ENCODE measurements around the gene ANKRD13B.

ANKRD13B gene

DNA sequence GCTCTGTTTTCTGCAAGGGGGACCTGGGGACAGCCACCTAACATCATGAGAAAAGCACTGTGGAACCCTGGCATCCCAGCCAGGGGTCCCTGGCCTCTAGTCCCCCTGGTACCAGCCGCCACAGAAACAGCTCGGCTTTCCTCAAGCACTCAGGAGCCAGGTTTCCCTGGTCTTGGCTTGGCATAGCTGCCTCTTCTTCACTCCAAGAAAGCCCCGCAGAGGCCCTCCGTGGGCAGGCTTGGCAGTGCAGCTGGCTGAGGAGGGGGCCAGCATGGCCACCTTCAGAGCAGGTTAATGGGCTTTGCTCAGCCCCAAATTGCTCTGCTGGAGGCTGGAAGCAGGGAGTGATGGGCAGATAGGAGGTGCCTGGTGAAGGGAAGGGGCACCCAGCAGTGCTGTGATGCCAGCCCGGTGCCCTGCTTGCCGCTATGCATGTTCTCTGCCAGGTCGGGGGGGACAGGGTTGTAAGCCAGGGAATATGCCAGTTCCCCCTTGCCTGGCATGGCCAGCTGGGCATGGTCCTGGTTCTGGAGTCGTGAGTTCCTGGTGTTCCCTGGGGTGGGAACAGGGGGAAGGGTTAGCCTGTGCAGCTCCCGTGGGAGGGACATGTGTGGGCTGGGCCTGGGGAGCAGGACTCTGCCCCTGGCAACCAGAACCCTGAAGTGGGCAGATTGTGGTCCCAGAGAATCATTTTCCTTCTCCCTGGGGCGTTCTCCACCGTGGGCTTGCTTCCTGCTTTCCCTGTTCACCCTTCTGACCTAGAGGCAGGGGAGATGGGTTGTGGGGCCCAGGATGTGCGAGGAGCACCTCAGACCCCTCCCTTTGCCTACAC lies 3.2 kb downstream of the ANKRD13B start:
- DNase-seq: no peak

GRCh38 chr17:29596811-29597210 lies 3.9 kb downstream of the ANKRD13B start:
- DNase-seq: no peak

DNA sequence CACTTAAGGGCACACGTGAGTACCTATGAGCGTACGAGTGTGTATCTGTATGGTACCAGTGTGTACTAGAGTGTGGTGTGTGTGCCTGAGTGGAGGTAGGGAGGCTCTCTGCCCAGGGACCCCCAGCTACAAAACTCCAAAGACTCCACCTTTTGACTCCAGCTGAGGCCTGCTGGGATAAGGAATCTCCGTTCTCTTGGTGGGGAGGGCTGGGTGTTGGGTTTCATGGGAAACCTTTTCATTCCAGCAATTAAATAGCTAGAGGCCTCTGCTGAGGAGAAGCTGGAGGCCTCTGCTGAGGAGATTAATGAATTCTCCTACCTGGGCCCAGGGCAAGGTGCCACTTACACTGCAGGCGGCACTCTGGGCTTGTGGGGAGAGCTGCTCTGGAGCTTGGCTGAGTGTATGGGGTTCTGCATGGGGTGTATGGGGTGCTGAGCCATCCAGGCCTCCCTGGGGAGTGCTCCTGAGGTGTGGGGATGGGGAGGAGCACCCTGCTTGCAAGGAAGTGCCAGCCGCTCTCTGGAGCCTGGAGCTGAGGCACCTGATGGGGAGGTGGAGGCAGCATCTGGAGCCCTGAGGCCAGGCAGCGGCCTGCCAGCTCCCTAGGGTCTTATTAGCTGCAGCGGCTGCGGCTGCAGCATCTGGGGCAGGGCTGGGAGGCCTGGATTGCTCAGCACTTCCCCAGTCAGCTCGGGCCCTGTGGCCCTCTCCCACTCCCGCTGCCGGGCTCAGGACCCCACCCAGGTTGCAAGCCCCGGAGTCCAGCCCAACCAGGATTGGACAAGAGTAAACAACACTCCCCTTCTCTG lies 4.6 kb downstream of the ANKRD13B start:
- no peak for DNase-seq

GRCh38 chr17:29603109-29603674 lies 10.3 kb downstream of the ANKRD13B start:
- no peak for DNase-seq

DNA sequence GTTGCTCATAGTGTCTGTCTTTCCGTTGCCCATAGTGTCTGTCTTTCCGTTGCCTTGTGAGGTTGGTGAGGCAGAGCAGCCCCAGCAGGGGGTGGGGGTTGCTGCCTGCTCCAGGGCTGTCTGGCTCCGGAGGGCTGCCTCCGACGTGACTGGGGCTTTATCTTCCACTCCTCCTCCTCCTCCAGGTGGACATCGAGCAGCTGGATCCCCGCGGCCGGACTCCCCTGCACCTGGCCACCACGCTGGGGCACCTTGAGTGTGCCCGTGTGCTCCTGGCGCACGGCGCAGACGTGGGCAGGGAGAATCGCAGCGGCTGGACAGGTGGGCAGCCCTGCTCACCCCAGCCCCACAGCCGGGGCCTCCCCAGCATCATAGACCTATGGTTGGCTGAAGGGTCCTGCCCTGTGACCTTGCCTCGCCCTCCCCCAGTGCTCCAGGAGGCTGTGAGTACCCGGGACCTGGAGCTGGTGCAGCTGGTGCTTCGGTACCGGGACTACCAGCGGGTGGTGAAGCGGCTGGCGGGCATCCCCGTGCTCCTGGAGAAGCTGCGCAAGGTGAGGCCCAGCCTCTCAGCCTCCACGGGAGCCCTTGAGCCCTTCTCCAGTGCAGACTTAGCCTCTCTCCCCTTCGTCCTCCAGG lies 14.7 kb downstream of the ANKRD13B start:
- no peak for DNase-seq

DNA sequence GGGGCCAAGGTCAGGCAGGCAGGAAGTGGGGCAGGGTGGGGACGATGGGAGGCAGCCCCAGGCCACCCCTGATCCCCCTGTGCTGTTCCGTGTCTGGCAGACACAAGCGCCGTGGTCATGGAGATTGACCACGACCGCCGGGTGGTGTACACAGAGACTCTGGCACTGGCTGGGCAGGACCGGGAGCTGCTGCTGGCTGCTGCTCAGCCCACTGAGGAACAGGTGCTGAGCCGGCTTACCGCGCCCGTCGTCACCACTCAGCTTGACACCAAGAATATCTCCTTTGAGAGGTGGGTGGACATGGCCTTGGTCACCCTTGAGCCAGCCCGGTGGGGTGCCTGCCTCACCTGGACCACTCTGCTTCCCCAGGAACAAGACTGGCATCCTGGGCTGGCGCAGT lies 16.1 kb downstream of the ANKRD13B start:
- DNase-seq: no peak

DNA sequence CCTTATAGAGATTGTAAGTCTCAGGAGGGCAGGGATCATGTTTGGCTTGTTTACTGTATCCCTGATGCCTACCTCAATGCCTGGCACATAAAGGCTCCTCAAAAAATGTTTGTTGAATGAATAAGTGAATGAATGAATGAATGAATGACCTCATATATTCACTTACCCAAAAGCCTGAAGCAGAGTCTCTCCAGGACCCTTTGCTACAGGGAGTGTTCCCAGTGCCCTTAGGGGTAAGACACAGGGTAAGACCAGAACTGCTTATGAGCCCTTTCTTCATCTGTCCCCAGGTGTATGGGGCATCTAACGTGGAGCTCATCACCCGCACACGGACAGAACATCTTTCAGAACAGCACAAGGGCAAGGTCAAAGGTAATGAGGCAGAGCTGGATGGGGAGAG lies 17.5 kb downstream of the ANKRD13B start:
- DNase-seq: no peak

DNA sequence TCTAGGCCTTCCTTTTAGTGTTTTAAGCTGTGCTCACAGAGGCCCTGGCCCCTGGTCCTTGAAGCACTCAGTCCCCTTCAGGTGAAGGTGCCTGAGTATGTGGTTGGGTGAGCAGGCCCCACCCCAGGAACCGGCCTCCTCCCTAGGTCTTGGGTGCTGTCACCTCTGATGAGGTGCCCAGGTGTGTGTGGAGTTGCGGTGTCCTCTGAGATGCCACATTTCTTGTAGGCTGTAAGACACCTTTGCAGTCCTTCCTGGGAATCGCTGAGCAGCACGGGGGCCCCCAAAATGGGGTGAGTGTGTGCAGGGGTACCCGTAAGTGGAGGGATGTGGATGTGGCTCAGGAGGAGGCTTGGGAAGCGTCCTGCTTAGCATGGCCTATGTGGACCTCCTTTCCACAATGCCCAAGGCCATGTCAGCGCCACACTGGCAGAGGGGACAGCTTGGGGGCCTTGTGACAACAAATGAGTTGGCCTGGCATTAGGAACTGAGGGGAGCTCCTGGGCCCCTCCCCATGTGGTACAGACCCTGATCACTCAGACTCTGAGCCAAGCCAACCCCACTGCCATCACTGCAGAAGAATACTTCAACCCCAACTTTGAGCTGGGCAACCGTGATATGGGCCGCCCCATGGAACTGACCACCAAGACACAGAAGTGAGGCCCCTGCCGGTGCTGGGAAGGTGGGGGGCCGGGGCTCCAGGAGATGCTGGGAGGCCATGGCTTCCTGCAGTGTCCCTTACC lies 18.6 kb downstream of the ANKRD13B start:
- DNase-seq: no peak

- no peak for DNase-seq
Observed at GRCh38 chr17:29612094-29612403, 19.1 kb downstream of the ANKRD13B start.

GRCh38 chr17:29612404-29613280 lies 19.7 kb downstream of the ANKRD13B start:
- no peak for DNase-seq

DNA sequence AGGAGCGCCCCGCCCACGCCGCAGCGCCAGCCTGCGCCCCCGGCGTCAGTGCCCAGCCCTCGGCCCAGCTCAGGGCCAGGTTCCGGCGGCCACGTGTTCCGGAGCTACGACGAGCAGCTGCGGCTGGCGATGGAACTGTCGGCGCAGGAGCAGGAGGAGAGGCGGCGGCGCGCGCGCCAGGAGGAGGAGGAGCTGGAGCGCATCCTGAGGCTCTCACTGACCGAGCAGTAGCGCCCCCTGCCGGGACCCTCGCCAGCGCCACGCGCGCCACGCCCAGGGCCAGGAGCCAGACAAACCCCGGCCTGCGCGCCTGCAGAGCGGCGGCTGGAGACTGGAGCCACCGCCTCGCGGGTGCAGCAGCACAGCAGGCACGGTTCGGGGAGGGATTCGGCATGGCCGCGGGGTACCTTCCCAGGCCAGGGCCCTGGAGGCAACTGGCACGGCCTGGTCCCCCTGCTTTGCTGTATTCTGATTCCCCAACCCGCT lies 20.5 kb downstream of the ANKRD13B start:
- peak; percentile 83 for DNase-seq

GRCh38 chr17:29613856-29614255 lies 20.9 kb downstream of the ANKRD13B start:
- no peak for DNase-seq

DNA sequence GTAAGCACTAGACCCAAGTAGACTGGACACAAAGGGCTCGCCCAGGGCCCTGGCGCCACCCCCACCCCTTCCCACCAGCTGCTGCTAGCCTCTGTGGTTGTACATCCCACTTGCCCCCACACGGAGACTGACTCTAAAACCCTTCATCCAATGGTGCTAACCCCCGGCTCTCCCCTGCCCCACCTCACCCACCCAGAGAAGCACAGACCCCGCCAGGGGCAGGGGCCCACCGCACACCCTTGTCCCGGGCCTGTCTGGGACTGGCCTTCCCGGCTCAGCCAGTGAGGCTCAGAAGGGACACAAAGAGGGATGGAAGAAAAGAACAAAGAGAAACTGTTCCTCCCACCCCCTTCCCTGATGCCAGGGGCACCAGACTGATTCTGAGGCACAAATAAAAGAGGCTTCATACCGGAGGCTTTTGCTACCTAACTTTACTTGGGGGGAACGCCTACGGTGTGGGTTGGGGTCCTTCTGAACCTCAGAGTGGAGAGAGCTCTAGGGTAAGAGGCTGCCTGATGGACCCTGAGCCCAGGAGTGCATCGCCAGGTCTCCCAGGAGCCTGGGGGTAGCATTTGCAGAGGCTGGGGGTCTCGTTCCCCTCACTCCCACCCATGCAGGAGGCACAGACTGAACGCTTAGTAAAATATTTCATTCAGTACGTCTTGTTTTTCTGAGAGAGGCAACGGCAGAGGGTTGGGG lies 21.6 kb downstream of the ANKRD13B start:
- DNase-seq: no peak

DNA sequence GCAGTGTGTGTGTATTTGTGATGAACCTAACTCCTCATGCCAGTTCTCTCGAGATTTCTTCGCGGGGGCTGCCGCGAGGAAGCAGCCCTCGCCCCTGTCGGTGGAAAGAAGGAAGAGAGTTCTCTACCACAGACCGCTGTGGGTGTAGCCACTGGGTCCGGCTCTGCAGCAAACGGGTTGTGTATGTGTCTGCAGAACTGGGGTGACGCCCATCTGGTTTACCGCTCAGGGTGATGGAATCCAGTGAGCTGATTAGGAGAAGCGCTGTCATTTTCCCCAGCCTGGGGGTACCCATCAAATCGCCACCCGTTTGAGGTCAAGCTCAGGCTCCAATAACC lies 22.1 kb downstream of the ANKRD13B start:
- DNase-seq: peak; percentile 40

DNA sequence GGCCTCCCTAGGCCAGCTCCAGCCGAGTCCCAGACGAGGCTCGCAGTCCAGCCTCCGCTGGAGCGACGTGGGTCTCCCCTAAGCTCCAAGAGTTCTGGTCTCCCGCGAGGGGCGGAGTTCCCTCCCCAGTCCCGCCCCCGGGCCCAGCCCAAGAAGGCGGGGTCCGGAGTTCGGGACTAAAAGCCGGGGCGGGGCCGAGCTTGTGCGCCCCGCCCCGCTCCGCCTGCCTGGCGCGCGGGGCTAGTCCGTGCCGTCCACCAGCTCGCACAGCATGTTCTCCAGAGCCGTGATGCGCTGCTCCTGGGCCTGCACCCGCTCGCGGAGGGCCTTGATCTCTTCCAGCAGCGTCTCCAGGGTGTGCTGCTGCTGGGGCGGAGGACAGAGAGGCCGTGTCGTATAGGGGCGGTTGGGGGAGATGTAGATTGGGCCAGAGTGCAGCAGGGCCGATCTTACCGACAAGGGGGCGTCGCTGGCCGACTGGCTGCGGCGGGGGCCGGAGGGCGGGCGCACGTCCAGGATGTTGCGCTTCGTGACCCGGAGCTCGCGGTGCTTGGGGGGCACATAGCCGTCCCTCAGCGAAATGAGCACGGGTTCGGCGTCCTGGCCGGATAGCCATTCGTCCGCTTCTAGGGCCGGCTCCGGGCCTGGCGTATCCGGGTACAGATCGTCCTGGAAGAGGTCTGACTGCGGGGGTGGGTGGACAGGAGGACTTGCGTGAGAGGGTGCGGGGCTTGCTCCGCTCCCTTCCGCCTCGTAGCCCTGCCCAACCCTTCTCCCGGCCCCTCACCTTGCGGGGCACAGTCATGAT lies 22.8 kb downstream of the ANKRD13B start:
- peak; percentile 75 for DNase-seq

GRCh38 chr17:29616300-29617048 lies 23.5 kb downstream of the ANKRD13B start:
- no peak for DNase-seq

- peak; percentile 80 for DNase-seq
Observed at GRCh38 chr17:29617125-29617480, 24.2 kb downstream of the ANKRD13B start.

DNA sequence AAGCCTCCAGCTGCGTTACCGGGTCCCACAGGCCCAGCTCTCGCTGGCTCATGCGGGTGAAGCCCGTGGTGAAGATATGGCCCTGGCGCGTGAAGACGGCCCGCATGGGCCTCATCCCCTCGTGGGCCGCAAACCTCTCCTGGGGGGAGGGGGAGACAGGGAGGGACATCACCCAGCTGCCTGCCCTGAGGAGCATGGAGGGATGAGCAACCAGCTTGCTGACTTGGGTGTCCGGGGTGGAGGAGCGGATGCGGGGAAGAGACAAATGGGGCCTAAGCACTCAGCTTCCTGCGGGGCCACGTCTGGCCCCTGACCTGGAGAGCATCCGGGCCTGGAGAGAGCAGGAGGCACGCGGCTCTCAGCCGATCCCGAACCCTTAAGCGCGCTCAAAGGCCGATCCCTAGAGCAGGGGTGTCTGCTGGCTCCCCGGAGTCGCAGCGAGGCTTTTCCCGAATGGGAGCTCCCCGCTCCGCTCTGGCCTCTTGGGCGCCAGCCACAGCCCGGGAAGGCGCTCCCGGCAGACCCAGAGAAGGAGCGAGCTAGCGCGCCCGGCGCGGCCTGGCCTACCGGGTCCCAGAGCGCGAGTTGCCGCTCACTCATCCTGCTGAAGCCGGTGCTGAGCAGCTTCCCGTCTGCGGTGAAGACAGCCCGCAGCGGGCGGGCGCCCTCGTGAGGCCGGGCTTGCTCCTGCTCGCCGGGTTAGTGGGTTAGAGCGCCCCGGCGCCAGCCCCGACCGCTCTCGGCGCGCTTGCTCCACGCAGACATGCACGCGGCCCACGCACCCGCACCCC lies 24.7 kb downstream of the ANKRD13B start:
- DNase-seq: peak; percentile 82

Data from activated CD4-positive, alpha-beta T cell treated with anti-CD3 and anti-CD28 coated beads for 1 hour (primary cell).